Loucy (cell line): ENCODE results near the gene ENPP3.
"Not testable (repeated sequence)": the region's sequence is repeated elsewhere in the genome, so short reads cannot be mapped to it uniquely, and the experiment has no call there.

Source experiments
- H2AFZ ChIP-seq: fragments of 200-600 bp; sonication (generic); 2 replicates; pipeline ENCODE4 v1.6.0; 2016; ENCODE audit warnings: antibody characterized with exemption, mild to moderate bottlenecking, low read length, moderate library complexity
- H3F3A ChIP-seq: fragments of 200-600 bp; 2 replicates; pipeline ENCODE4 v1.6.0; 2016; ENCODE audit warnings: antibody characterized with exemption, low read depth, mild to moderate bottlenecking
- H3K27me3 ChIP-seq: fragments of 200-600 bp; sonication (generic); 2 replicates; pipeline ENCODE4 v1.6.1; 2014; ENCODE audit warnings: low read length, mild to moderate bottlenecking; ENCODE audit not compliant: insufficient read depth, poor library complexity, severe bottlenecking
- H3K36me3 ChIP-seq: fragments of 200-600 bp; sonication (generic); 2 replicates; pipeline ENCODE4 v1.6.1; 2016; ENCODE audit warnings: low read length; ENCODE audit not compliant: insufficient read depth
- H3K4me1 ChIP-seq: fragments of 200-600 bp; sonication (generic); 2 replicates; pipeline ENCODE4 v1.5.1; 2014; ENCODE audit warnings: low read length, mild to moderate bottlenecking; ENCODE audit not compliant: insufficient read depth, poor library complexity, severe bottlenecking
- H3K4me2 ChIP-seq: fragments of 200-600 bp; sonication (generic); 2 replicates; pipeline ENCODE4 v1.6.0; 2014; ENCODE audit warnings: antibody characterized with exemption, low read length, low read depth, mild to moderate bottlenecking; ENCODE audit not compliant: poor library complexity, severe bottlenecking
- H3K4me3 ChIP-seq: fragments of 200-600 bp; sonication (generic); 2 replicates; pipeline ENCODE4 v1.5.1; 2014; ENCODE audit warnings: low read length, mild to moderate bottlenecking, mixed read lengths; ENCODE audit not compliant: poor library complexity, severe bottlenecking
- H3K79me2 ChIP-seq: fragments of 200-600 bp; sonication (generic); 2 replicates; pipeline ENCODE4 v1.6.1; 2014; ENCODE audit warnings: low read length; ENCODE audit not compliant: insufficient read depth
- H3K9ac ChIP-seq: fragments of 200-600 bp; sonication (generic); 2 replicates; pipeline ENCODE4 v1.6.0; 2014; ENCODE audit warnings: mild to moderate bottlenecking, low read depth, low read length, moderate library complexity; ENCODE audit not compliant: poor library complexity, severe bottlenecking
- H3K9me2 ChIP-seq: fragments of 200-600 bp; sonication (generic); replicated peaks from 2 replicates; pipeline ENCODE4 v1.6.1; 2016; ENCODE audit warnings: low read depth, low read length, mixed read lengths
- H3K9me3 ChIP-seq: fragments of 200-600 bp; sonication (generic); 2 replicates; pipeline ENCODE4 v1.6.1; 2014; ENCODE audit warnings: mild to moderate bottlenecking, antibody characterized with exemption, low read length, low read depth; ENCODE audit not compliant: insufficient read depth
- H4K20me1 ChIP-seq: fragments of 200-600 bp; sonication (generic); 2 replicates; pipeline ENCODE4 v1.6.0; 2014; ENCODE audit warnings: antibody characterized with exemption, low read length, mild to moderate bottlenecking; ENCODE audit not compliant: insufficient read depth, poor library complexity, severe bottlenecking
- EZH2phosphoT487 ChIP-seq: fragments of 200-600 bp; IDR thresholded peaks from 2 replicates; pipeline ENCODE4 v1.6.1; 2018; ENCODE audit warnings: antibody characterized with exemption, mild to moderate bottlenecking, moderate library complexity, borderline replicate concordance
- TF ChIP-seq, protein P1 (sequence below): fragments of 200-600 bp; sonication (generic); conservative IDR thresholded peaks from 2 replicates; pipeline ENCODE4 v1.5.1; 2014; ENCODE audit warnings: mild to moderate bottlenecking, antibody characterized with exemption, low read length

The ENPP3 gene

DNA sequence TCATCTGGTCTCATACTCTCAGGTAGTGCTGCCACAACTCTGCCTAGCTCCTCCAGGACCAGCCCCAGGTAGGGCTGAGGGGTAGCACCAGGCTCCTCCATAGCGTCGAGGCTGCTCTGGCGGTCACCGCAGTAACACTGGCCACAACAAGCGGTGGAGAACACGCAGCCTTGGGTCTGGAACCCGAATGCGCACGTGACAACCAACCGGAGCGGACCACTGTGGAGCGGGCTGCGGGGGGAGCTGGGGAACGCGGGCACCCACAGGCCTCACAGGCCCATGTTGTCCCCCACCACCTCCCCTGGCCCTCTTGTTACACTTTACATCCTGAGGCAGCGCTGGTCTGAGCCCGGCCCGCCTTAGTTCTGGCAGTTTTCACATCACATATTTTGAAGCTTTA is 73.8 kb downstream of the ENPP3 start, which contains the start of gene CTAGE9:
Gene CTAGE9, minus strand, starts transcription at position 101 of the 400 bp plus-strand sequence. Its CDS starts 0 bp downstream, at position 101.
- not testable (repeated sequence) for H4K20me1 ChIP-seq, H3F3A ChIP-seq, H3K4me1 ChIP-seq, H2AFZ ChIP-seq, H3K36me3 ChIP-seq, H3K9ac ChIP-seq, H3K9me3 ChIP-seq, H3K4me2 ChIP-seq, H3K9me2 ChIP-seq, H3K4me3 ChIP-seq, H3K27me3 ChIP-seq, H3K79me2 ChIP-seq

DNA sequence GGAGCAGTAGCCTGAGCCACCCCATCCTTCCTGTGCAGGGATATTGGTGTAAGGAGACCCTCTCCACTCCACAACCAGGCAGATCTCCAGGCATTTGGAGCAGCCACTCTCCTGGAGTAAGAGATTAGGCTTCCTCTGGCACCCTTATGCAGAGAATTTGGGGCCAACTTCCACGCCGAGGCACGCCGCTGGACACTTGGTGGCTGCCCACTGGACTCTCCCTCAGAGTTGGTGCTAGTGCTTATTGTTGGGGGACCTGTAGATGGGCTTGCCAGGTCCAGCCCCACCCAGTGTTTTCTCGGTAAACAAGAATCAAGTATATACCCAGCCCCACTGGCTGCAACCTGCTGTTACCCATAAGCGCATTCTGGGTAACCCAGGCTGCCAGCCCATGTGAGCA is 78.5 kb downstream of the ENPP3 start:
- H3K9me3 ChIP-seq, H3K9ac ChIP-seq, H4K20me1 ChIP-seq, H3K27me3 ChIP-seq, H3F3A ChIP-seq, H3K4me1 ChIP-seq, H2AFZ ChIP-seq, H3K4me2 ChIP-seq, H3K79me2 ChIP-seq, H3K4me3 ChIP-seq, H3K36me3 ChIP-seq, H3K9me2 ChIP-seq: not testable (repeated sequence)

DNA sequence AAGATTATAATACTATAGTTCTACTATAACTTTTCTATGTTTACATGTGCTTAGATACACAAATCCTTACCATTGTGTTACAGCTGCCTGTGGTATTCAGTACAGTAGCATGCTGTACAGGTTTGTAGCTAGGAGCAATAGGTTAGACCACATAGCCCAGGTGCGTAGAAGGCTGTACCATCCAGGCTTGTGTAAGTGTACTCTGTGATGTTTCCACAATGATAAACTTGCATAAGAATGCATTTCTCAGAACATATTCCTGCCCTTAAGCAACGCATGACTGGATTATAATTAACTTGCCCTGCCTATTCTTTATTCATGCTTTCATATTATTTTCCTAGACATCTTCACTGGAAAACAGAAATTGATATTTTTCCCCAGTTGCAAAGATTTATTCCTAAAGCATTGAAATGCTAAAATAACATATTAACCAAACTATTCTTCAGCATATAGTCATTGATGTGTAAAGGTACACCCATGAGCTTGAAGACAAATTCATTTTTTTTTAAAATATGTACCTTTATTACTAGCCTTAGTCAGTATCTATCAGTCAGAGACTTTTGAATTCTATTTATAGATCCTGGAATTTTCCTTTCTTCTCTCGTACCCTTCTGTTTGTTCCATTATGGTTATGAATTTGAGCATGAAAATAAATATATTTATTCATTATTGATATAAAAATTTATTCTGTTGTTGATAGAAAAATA is 80.9 kb downstream of the ENPP3 start:
- H3K4me2 ChIP-seq: no peak overlapping the region
- H3F3A ChIP-seq: no peaks in the 10 kb centered on the region
- H3K4me3 ChIP-seq: no peak overlapping the region
- no peaks in the 10 kb centered on the region for H3K9me2 ChIP-seq
- H3K9me3 ChIP-seq: no peaks in the 10 kb centered on the region
- no peaks in the 10 kb centered on the region for H3K27me3 ChIP-seq
- no peaks in the 10 kb centered on the region for H3K79me2 ChIP-seq
- H3K9ac ChIP-seq: no peak overlapping the region
- no peaks in the 10 kb centered on the region for H3K4me1 ChIP-seq
- no peak overlapping the region for H2AFZ ChIP-seq
- TF ChIP-seq, protein P1, sequence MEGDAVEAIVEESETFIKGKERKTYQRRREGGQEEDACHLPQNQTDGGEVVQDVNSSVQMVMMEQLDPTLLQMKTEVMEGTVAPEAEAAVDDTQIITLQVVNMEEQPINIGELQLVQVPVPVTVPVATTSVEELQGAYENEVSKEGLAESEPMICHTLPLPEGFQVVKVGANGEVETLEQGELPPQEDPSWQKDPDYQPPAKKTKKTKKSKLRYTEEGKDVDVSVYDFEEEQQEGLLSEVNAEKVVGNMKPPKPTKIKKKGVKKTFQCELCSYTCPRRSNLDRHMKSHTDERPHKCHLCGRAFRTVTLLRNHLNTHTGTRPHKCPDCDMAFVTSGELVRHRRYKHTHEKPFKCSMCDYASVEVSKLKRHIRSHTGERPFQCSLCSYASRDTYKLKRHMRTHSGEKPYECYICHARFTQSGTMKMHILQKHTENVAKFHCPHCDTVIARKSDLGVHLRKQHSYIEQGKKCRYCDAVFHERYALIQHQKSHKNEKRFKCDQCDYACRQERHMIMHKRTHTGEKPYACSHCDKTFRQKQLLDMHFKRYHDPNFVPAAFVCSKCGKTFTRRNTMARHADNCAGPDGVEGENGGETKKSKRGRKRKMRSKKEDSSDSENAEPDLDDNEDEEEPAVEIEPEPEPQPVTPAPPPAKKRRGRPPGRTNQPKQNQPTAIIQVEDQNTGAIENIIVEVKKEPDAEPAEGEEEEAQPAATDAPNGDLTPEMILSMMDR: no peak
- no peak for TF ChIP-seq EZH2phosphoT487
- H3K36me3 ChIP-seq: no peaks in the 10 kb centered on the region
- H4K20me1 ChIP-seq: no peaks in the 10 kb centered on the region

DNA sequence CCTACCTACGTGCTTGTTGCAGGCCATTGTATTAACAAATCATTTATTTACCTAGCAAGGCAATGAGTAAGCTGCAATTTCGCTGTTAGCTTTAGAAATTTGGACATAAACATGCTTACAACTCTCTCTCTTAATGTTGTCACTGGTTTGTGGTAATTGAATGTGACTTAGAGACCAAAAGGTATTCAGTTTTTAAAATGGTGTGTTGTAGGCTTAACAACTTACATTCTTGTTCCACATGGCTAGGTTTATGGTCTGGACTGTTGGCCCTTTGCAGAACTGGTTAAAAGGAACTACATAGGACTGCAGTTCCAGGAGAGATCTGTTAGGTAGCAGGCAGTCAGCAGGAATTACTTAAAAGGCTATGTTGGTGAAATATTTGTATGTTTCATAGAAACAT is 84.1 kb downstream of the ENPP3 start:
- Histone ChIP-seq H2AFZ (no peak overlapping the region), H3F3A (no peaks in the 10 kb centered on the region), H3K4me1 (no peaks in the 10 kb centered on the region)

More for the DNA sequence above, 84.1 kb downstream of the ENPP3 start:
- no peak overlapping the region for H3K9ac ChIP-seq
- no peak overlapping the region for H3K4me3 ChIP-seq
- no peaks in the 10 kb centered on the region for H3K9me3 ChIP-seq
- no peaks in the 10 kb centered on the region for H4K20me1 ChIP-seq
- no peak overlapping the region for H3K4me2 ChIP-seq
- TF ChIP-seq, protein P1: no peak
- no peak for TF ChIP-seq EZH2phosphoT487
- no peaks in the 10 kb centered on the region for H3K79me2 ChIP-seq
- H3K27me3 ChIP-seq: no peaks in the 10 kb centered on the region
- no peaks in the 10 kb centered on the region for H3K36me3 ChIP-seq
- no peaks in the 10 kb centered on the region for H3K9me2 ChIP-seq
